Peyer's patch (tissue), 4 donors: Measurements from ENCODE around the gene VDAC1.

Source experiments
- CTCF ChIP-seq, 6 experiments: fragments of 450-650 bp in 4 of 6; fragments of 200-600 bp in 2 of 6; sonication (generic) in 1 of 6; IDR thresholded peaks; one replicate each; pipeline ENCODE4 v1.5.1; 2017 to 2019; ENCODE audit warnings: antibody characterized with exemption in 6 of 6, mild to moderate bottlenecking in 3 of 6, moderate library complexity in 1 of 6
- POLR2A ChIP-seq, 2 donors: fragments of 450-650 bp; IDR thresholded peaks; one replicate each; pipeline ENCODE4 v1.5.1; 2017; ENCODE audit warnings: antibody characterized with exemption in 2 of 2, mild to moderate bottlenecking in 2 of 2, moderate library complexity in 2 of 2

GRCh38 chr5:134007581-134008265 is 2.9 kb upstream of the VDAC1 start:
- TF ChIP-seq CTCF (IDR thresholded peaks at IDR 0.05) (no peak), POLR2A (IDR thresholded peaks at IDR 0.05) (peak in 1 of 2 donors; percentile 11)
